Activated CD4-positive, alpha-beta T cell treated with anti-CD3 and anti-CD28 coated beads, Interleukin-2, amount 50 U/mL, for 24 hours (primary cell): Measurements from ENCODE around the gene SEMA4B.
"Not testable (repeated sequence)": the region's sequence is repeated elsewhere in the genome, so short reads cannot be mapped to it uniquely, and the experiment has no call there.

ENCODE experiments used
- DNase-seq, 2 donors: peaks; one replicate each; pipeline ENCODE4 v3.0.0-alpha.2; 2020; ENCODE audit warnings: low read depth in 1 of 2, low spot score in 1 of 2

SEMA4B gene

GRCh38 chr15:90257776-90258175 lies 56.6 kb downstream of the SEMA4B start:
- DNase-seq = no peak

- no peak for DNase-seq
Measured at GRCh38 chr15:90259524-90259923, 58.4 kb downstream of the SEMA4B start.

GRCh38 chr15:90260731-90261130 lies 59.6 kb downstream of the SEMA4B start:
- DNase-seq = not testable (repeated sequence)

- DNase-seq = no peak
Measured at GRCh38 chr15:90261811-90262210, 60.7 kb downstream of the SEMA4B start.

- no peak for DNase-seq
Measured at GRCh38 chr15:90262426-90262825, 61.3 kb downstream of the SEMA4B start.

- DNase-seq = peak in 1 of 2 donors; percentile 17
Measured at GRCh38 chr15:90264671-90265070, 63.5 kb downstream of the SEMA4B start.

GRCh38 chr15:90265271-90266060 lies 64.3 kb downstream of the SEMA4B start, which contains the start of gene NGRN:
NGRN (plus strand) TSS chr15:90265672; CDS start chr15:90265713, 41 bp downstream.
- peak; percentile 87 to 89 for DNase-seq

GRCh38 chr15:90266061-90266431 lies 64.9 kb downstream of the SEMA4B start:
- DNase-seq = peak in 1 of 2 donors; percentile 37

GRCh38 chr15:90266485-90266884 lies 65.4 kb downstream of the SEMA4B start:
- DNase-seq = no peak

GRCh38 chr15:90268415-90268814 lies 67.3 kb downstream of the SEMA4B start:
- DNase-seq = no peak

GRCh38 chr15:90270502-90271150 lies 69.5 kb downstream of the SEMA4B start:
- DNase-seq = no peak

- no peak for DNase-seq
Measured at GRCh38 chr15:90271459-90272166, 70.5 kb downstream of the SEMA4B start.

GRCh38 chr15:90278467-90278866 lies 77.3 kb downstream of the SEMA4B start:
- DNase-seq = not testable (repeated sequence)
